Measurements from ENCODE around the gene PRKCA.

Gene PRKCA

GRCh38 chr17:66734186-66734943 is 432.0 kb downstream of the PRKCA start:
- TF ChIP-seq CTCF (IDR thresholded peaks at IDR 0.05; ENCODE audit: control insufficient read depth, extremely low read depth, insufficient read depth): no peak
- no peak for DNase-seq (ENCODE audit: low read depth)
- H3K4me3 ChIP-seq (ENCODE audit: low read depth, low read length): no peak overlapping the region

GRCh38 chr17:66737524-66737923 is 435.1 kb downstream of the PRKCA start:
- H3K4me3 ChIP-seq (ENCODE audit: low read depth, low read length): no peak overlapping the region
- TF ChIP-seq CTCF (IDR thresholded peaks at IDR 0.05; ENCODE audit: control insufficient read depth, extremely low read depth, insufficient read depth): no peak
- DNase-seq (ENCODE audit: low read depth): no peak

- no peak for DNase-seq (ENCODE audit: low read depth)
- no peak overlapping the region for H3K4me3 ChIP-seq (ENCODE audit: low read depth, low read length)
- TF ChIP-seq CTCF (IDR thresholded peaks at IDR 0.05; ENCODE audit: control insufficient read depth, extremely low read depth, insufficient read depth): no peak
Measured at GRCh38 chr17:66738301-66738700, 435.9 kb downstream of the PRKCA start.

GRCh38 chr17:66739553-66739952 is 437.1 kb downstream of the PRKCA start:
- no peak for DNase-seq (ENCODE audit: low read depth)
- no peak for TF ChIP-seq CTCF (IDR thresholded peaks at IDR 0.05; ENCODE audit: control insufficient read depth, extremely low read depth, insufficient read depth)

GRCh38 chr17:66740226-66740625 is 437.8 kb downstream of the PRKCA start:
- TF ChIP-seq CTCF (IDR thresholded peaks at IDR 0.05; ENCODE audit: control insufficient read depth, extremely low read depth, insufficient read depth): no peak
- DNase-seq (ENCODE audit: low read depth): no peak

More at GRCh38 chr17:66739553-66739952, 437.1 kb downstream of the PRKCA start:
- no peak overlapping the region for H3K4me3 ChIP-seq (ENCODE audit: low read depth, low read length)

GRCh38 chr17:66743511-66743910 is 441.1 kb downstream of the PRKCA start:
- TF ChIP-seq CTCF (IDR thresholded peaks at IDR 0.05; ENCODE audit: control insufficient read depth, extremely low read depth, insufficient read depth): no peak
- DNase-seq (ENCODE audit: low read depth): no peak
- no peak overlapping the region for H3K4me3 ChIP-seq (ENCODE audit: low read depth, low read length)

More at GRCh38 chr17:66740226-66740625, 437.8 kb downstream of the PRKCA start:
- no peak overlapping the region for H3K4me3 ChIP-seq (ENCODE audit: low read depth, low read length)

- TF ChIP-seq CTCF (IDR thresholded peaks at IDR 0.05; ENCODE audit: control insufficient read depth, extremely low read depth, insufficient read depth): no peak
- H3K4me3 ChIP-seq (ENCODE audit: low read depth, low read length): no peak overlapping the region
- DNase-seq (ENCODE audit: low read depth): no peak
Measured at GRCh38 chr17:66746736-66747135, 444.3 kb downstream of the PRKCA start.
